G401 (cell line): ENCODE results near the gene RBCK1. TPM values are rescaled to one million over a fixed set of nuclear protein-coding genes. Genes with fewer than 3 reads are reported as not detected.

Experiments used
- DNase-seq: peaks from one replicate; pipeline ENCODE4 v3.0.0-alpha.2; 2015; ENCODE audit warnings: low spot score
- in situ Hi-C: cut with HindIII; loops from 2 replicates; pipeline ENCODE4 v1.10.0; 2016; ENCODE audit warnings: low sequenced_read_pairs, mixed read lengths
- total RNA-seq: library from RNA; depleted of rRNA; stranded (reverse); fragments of >200 nt; shearing (Covaris generic); gene quantifications from 2 replicates; pipeline ENCODE4 v1.2.3, GENCODE V29; 2014

The RBCK1 gene
- total RNA-seq, 1 experiment from 2014 or later, result 58.5 TPM

- in situ Hi-C loops, result loop anchor here (5.0 kb wide), 1 partner anchor 69 kb away; no protein-coding TSS in a partner anchor
- peak; percentile 92 for DNase-seq
These were observed 23.2 kb downstream of the RBCK1 start for GRCh38 chr20:431012-431904.

- DNase-seq, result no peak
- in situ Hi-C loops, result loop anchor here (5.0 kb wide), 1 partner anchor 70 kb away; no protein-coding TSS in a partner anchor
These were observed 24.1 kb downstream of the RBCK1 start for GRCh38 chr20:432208-432607.

- no peak for DNase-seq
- in situ Hi-C loops, result loop anchor here (5.0 kb wide), 1 partner anchor 70 kb away; no protein-coding TSS in a partner anchor
These were observed 24.7 kb downstream of the RBCK1 start for GRCh38 chr20:432677-433299.

GRCh38 chr20:433300-433975 is 25.3 kb downstream of the RBCK1 start:
- in situ Hi-C loops, result loop anchor here (5.0 kb wide), 1 partner anchor 71 kb away; no protein-coding TSS in a partner anchor
- no peak for DNase-seq

- in situ Hi-C loops, result loop anchor here (5.0 kb wide), 1 partner anchor 72 kb away; no protein-coding TSS in a partner anchor
- DNase-seq, result no peak
These were observed 26.1 kb downstream of the RBCK1 start for GRCh38 chr20:434221-434620.

- in situ Hi-C loops, result loop anchor here (5.0 kb wide), 1 partner anchor 73 kb away; no protein-coding TSS in a partner anchor
- peak; percentile 46 for DNase-seq
These were observed 26.7 kb downstream of the RBCK1 start for GRCh38 chr20:434661-435419.

- in situ Hi-C loops, result no loop called here
These were observed 27.5 kb downstream of the RBCK1 start for GRCh38 chr20:435558-435957.

GRCh38 chr20:436476-436875 is 28.4 kb downstream of the RBCK1 start:
- in situ Hi-C loops, result no loop called here
- no peak for DNase-seq

More at GRCh38 chr20:435558-435957, 27.5 kb downstream of the RBCK1 start:
- DNase-seq, result no peak

- DNase-seq, result no peak
- in situ Hi-C loops, result no loop called here
These were observed 29.8 kb downstream of the RBCK1 start for GRCh38 chr20:437787-438486.

GRCh38 chr20:438571-439469 is 30.7 kb downstream of the RBCK1 start:
- in situ Hi-C loops, result no loop called here
- no peak for DNase-seq

- in situ Hi-C loops, result no loop called here
- no peak for DNase-seq
These were observed 32.0 kb downstream of the RBCK1 start for GRCh38 chr20:440148-440547.

- in situ Hi-C loops, result no loop called here
These were observed 32.5 kb downstream of the RBCK1 start for GRCh38 chr20:440636-441035.

GRCh38 chr20:443223-443775 is 35.2 kb downstream of the RBCK1 start:
- in situ Hi-C loops, result no loop called here

More at GRCh38 chr20:440636-441035, 32.5 kb downstream of the RBCK1 start:
- DNase-seq, result no peak

GRCh38 chr20:444117-444516 is 36.0 kb downstream of the RBCK1 start:
- in situ Hi-C loops, result no loop called here
- peak; percentile 82 for DNase-seq

More at GRCh38 chr20:443223-443775, 35.2 kb downstream of the RBCK1 start:
- DNase-seq, result peak; percentile 41

GRCh38 chr20:444862-445426 is 36.8 kb downstream of the RBCK1 start:
- in situ Hi-C loops, result no loop called here

GRCh38 chr20:445514-446336 is 37.6 kb downstream of the RBCK1 start:
- in situ Hi-C loops, result no loop called here

More at GRCh38 chr20:444862-445426, 36.8 kb downstream of the RBCK1 start:
- peak; percentile 75 for DNase-seq

More at GRCh38 chr20:445514-446336, 37.6 kb downstream of the RBCK1 start:
- peak; percentile 24 for DNase-seq
